KMS-11 (cell line): ENCODE results near the gene USP27X.

Source experiments
- H2AFZ ChIP-seq: fragments of 200-600 bp; sonication (generic); 2 replicates; pipeline ENCODE4 v1.6.1; 2016; ENCODE audit warnings: antibody characterized with exemption, mixed run types, low read depth
- H3K27ac ChIP-seq: fragments of 200-600 bp; sonication (generic); 2 replicates; pipeline ENCODE4 v1.6.1; 2016; ENCODE audit warnings: mild to moderate bottlenecking, mixed run types
- H3K27me3 ChIP-seq: fragments of 200-600 bp; sonication (generic); 2 replicates; pipeline ENCODE4 v1.6.1; 2017; ENCODE audit warnings: mild to moderate bottlenecking, low read depth, mixed run types, moderate library complexity; ENCODE audit not compliant: insufficient read depth
- H3K36me3 ChIP-seq: fragments of 200-600 bp; sonication (generic); 2 replicates; pipeline ENCODE4 v1.6.1; 2017; ENCODE audit warnings: mild to moderate bottlenecking, mixed run types; ENCODE audit not compliant: insufficient read depth
- H3K4me1 ChIP-seq: fragments of 200-600 bp; sonication (generic); 2 replicates; pipeline ENCODE4 v1.6.1; 2016; ENCODE audit warnings: mild to moderate bottlenecking, low read depth, mixed run types; ENCODE audit not compliant: poor library complexity, severe bottlenecking
- H3K4me2 ChIP-seq: fragments of 200-600 bp; sonication (generic); 2 replicates; pipeline ENCODE4 v1.7.0; 2016; ENCODE audit warnings: mild to moderate bottlenecking, mixed run types
- H3K4me3 ChIP-seq: fragments of 200-600 bp; sonication (generic); IDR thresholded peaks from 2 replicates; pipeline ENCODE4 v1.6.1; 2017; ENCODE audit warnings: low read depth, low read length, mixed read lengths; ENCODE audit not compliant: insufficient read depth
- H3K79me2 ChIP-seq: fragments of 200-600 bp; sonication (generic); 2 replicates; pipeline ENCODE4 v1.6.1; 2016; ENCODE audit warnings: low read depth, mixed run types; ENCODE audit not compliant: insufficient read depth
- H3K9ac ChIP-seq: fragments of 200-600 bp; sonication (generic); 2 replicates; pipeline ENCODE4 v1.6.1; 2016; ENCODE audit warnings: mild to moderate bottlenecking, mixed run types
- H4K20me1 ChIP-seq: fragments of 200-600 bp; sonication (generic); 2 replicates; pipeline ENCODE4 v1.6.1; 2016; ENCODE audit warnings: mild to moderate bottlenecking, mixed run types; ENCODE audit not compliant: insufficient read depth
- CTCF ChIP-seq: fragments of 200-600 bp; sonication (generic); conservative IDR thresholded peaks from 2 replicates; pipeline ENCODE4 v1.6.1; 2017; ENCODE audit warnings: low read depth, mild to moderate bottlenecking, antibody characterized with exemption, low read length, moderate library complexity, mixed read lengths

The USP27X gene

GRCh38 chrX:49850028-49850427 is 29.3 kb upstream of the USP27X start:
- no peak overlapping the region for H3K27ac ChIP-seq
- H3K27me3 ChIP-seq: no peaks in the 10 kb centered on the region
- H2AFZ ChIP-seq: no peak overlapping the region
- no peak overlapping the region for H3K4me2 ChIP-seq
- H3K4me1 ChIP-seq: peaks cover 17% of the 10 kb centered on the region
- no peaks in the 10 kb centered on the region for H3K36me3 ChIP-seq
- H4K20me1 ChIP-seq: no peaks in the 10 kb centered on the region
- no peak overlapping the region for H3K4me3 ChIP-seq
- no peaks in the 10 kb centered on the region for H3K79me2 ChIP-seq
- TF ChIP-seq CTCF: no peak
- H3K9ac ChIP-seq: no peak overlapping the region

- no peaks in the 10 kb centered on the region for H4K20me1 ChIP-seq
- H3K4me2 ChIP-seq: no peak overlapping the region
- peaks cover 17% of the 10 kb centered on the region for H3K4me1 ChIP-seq
- no peak for TF ChIP-seq CTCF
- no peak overlapping the region for H3K4me3 ChIP-seq
- no peaks in the 10 kb centered on the region for H3K79me2 ChIP-seq
- no peaks in the 10 kb centered on the region for H3K36me3 ChIP-seq
- H3K27me3 ChIP-seq: no peaks in the 10 kb centered on the region
- H3K27ac ChIP-seq: no peak overlapping the region
- no peak overlapping the region for H3K9ac ChIP-seq
- H2AFZ ChIP-seq: no peak overlapping the region
Observed at GRCh38 chrX:49853661-49854060, 25.6 kb upstream of the USP27X start.

GRCh38 chrX:49856819-49857218 is 22.5 kb upstream of the USP27X start:
- Histone ChIP-seq H3K36me3 (no peaks in the 10 kb centered on the region), H2AFZ (no peak overlapping the region), H3K27ac (no peak overlapping the region), H3K27me3 (no peaks in the 10 kb centered on the region), H3K4me2 (no peak overlapping the region), H3K9ac (no peak overlapping the region), H3K4me3 (no peak overlapping the region), H3K79me2 (no peaks in the 10 kb centered on the region), H3K4me1 (no peaks in the 10 kb centered on the region), H4K20me1 (no peaks in the 10 kb centered on the region)
- TF ChIP-seq CTCF: no peak

GRCh38 chrX:49858341-49858740 is 20.9 kb upstream of the USP27X start:
- TF ChIP-seq CTCF: no peak
- Histone ChIP-seq H3K36me3 (no peaks in the 10 kb centered on the region), H3K27me3 (no peaks in the 10 kb centered on the region), H3K9ac (no peak overlapping the region), H4K20me1 (no peaks in the 10 kb centered on the region), H2AFZ (no peak overlapping the region), H3K4me3 (no peak overlapping the region), H3K79me2 (no peaks in the 10 kb centered on the region), H3K4me2 (no peak overlapping the region), H3K4me1 (no peaks in the 10 kb centered on the region), H3K27ac (no peak overlapping the region)

- H3K36me3 ChIP-seq: no peaks in the 10 kb centered on the region
- no peak overlapping the region for H3K4me2 ChIP-seq
- TF ChIP-seq CTCF: no peak
- no peak overlapping the region for H3K27ac ChIP-seq
- no peak overlapping the region for H2AFZ ChIP-seq
- no peak overlapping the region for H3K4me3 ChIP-seq
- no peaks in the 10 kb centered on the region for H4K20me1 ChIP-seq
- no peak overlapping the region for H3K9ac ChIP-seq
- no peaks in the 10 kb centered on the region for H3K27me3 ChIP-seq
- no peaks in the 10 kb centered on the region for H3K79me2 ChIP-seq
- no peaks in the 10 kb centered on the region for H3K4me1 ChIP-seq
Observed at GRCh38 chrX:49859491-49859890, 19.8 kb upstream of the USP27X start.
